Stimulated activated memory B cell treated with anti-CD40 and anti-IgM and Interleukin-4, amounts not matched to agents 10 μg/mL and 1 μg/mL and 100 μg/mL, for 72 hours (primary cell): ENCODE measurements around the gene TSC22D2.

Experiments
- ATAC-seq: fragments of 150-1000 bp; cut with Tn5 transposase; 2 replicates; pipeline ENCODE4 v1.10.0; 2021
- H3K27ac Mint-ChIP-seq: one replicate; pipeline ENCODE4 v1.8.0; 2022; ENCODE audit warnings: mild to moderate bottlenecking, mixed read lengths
- H3K27me3 Mint-ChIP-seq: one replicate; pipeline ENCODE4 v1.8.0; 2022; ENCODE audit warnings: mixed read lengths
- H3K36me3 Mint-ChIP-seq: one replicate; pipeline ENCODE4 v1.8.0; 2022; ENCODE audit warnings: mixed read lengths
- H3K4me1 Mint-ChIP-seq: one replicate; pipeline ENCODE4 v1.8.0; 2022; ENCODE audit warnings: mixed read lengths
- H3K4me3 Mint-ChIP-seq: one replicate; pipeline ENCODE4 v1.8.0; 2022; ENCODE audit warnings: mild to moderate bottlenecking, moderate library complexity, mixed read lengths
- H3K9me3 Mint-ChIP-seq: one replicate; pipeline ENCODE4 v1.8.0; 2022; ENCODE audit warnings: mixed read lengths

TSC22D2 gene

GRCh38 chr3:150408221-150409124, at the start of gene TSC22D2:
TSC22D2 (plus strand) TSS chr3:150408298; CDS start chr3:150409351, 1,053 bp downstream.
- H3K4me3 Mint-ChIP-seq, result peak within 1 kb of the TSS; percentile 83
- no peaks in the 10 kb centered on the region for H3K27me3 Mint-ChIP-seq
- H3K4me1 Mint-ChIP-seq, result peaks cover 25% of the 10 kb centered on the region
- ATAC-seq, result peak; percentile 91
- peaks cover 32% of the 10 kb centered on the region for H3K36me3 Mint-ChIP-seq
- no peaks in the 10 kb centered on the region for H3K9me3 Mint-ChIP-seq
- peak within 1 kb of the TSS; percentile 95 for H3K27ac Mint-ChIP-seq

- Mint-ChIP-seq H3K9me3 (no peaks in the 10 kb centered on the region), H3K4me1 (no peaks in the 10 kb centered on the region), H3K27ac (no peak overlapping the region)
Observed at GRCh38 chr3:150359381-150359780, 48.7 kb upstream of the TSC22D2 start.

GRCh38 chr3:150360966-150361365, 47.1 kb upstream of the TSC22D2 start:
- Mint-ChIP-seq H3K4me3 (no peak overlapping the region), H3K27me3 (no peaks in the 10 kb centered on the region), H3K9me3 (no peaks in the 10 kb centered on the region), H3K36me3 (no peaks in the 10 kb centered on the region), H3K27ac (no peak overlapping the region), H3K4me1 (peaks cover 6% of the 10 kb centered on the region)
- ATAC-seq, result no peak

More at GRCh38 chr3:150359381-150359780, 48.7 kb upstream of the TSC22D2 start:
- no peaks in the 10 kb centered on the region for H3K27me3 Mint-ChIP-seq
- H3K4me3 Mint-ChIP-seq, result no peak overlapping the region
- ATAC-seq, result no peak
- no peaks in the 10 kb centered on the region for H3K36me3 Mint-ChIP-seq

- Mint-ChIP-seq H3K4me3 (no peak overlapping the region), H3K4me1 (peaks cover 6% of the 10 kb centered on the region), H3K36me3 (no peaks in the 10 kb centered on the region), H3K27me3 (no peaks in the 10 kb centered on the region), H3K9me3 (no peaks in the 10 kb centered on the region), H3K27ac (no peak overlapping the region)
- ATAC-seq, result no peak
Observed at GRCh38 chr3:150362515-150363302, 45.4 kb upstream of the TSC22D2 start.

GRCh38 chr3:150363420-150363819, 44.7 kb upstream of the TSC22D2 start:
- ATAC-seq, result no peak
- H3K9me3 Mint-ChIP-seq, result no peaks in the 10 kb centered on the region
- H3K4me1 Mint-ChIP-seq, result peaks cover 6% of the 10 kb centered on the region
- no peak overlapping the region for H3K4me3 Mint-ChIP-seq
- no peak overlapping the region for H3K27ac Mint-ChIP-seq
- no peaks in the 10 kb centered on the region for H3K36me3 Mint-ChIP-seq
- H3K27me3 Mint-ChIP-seq, result no peaks in the 10 kb centered on the region

- Mint-ChIP-seq H3K4me1 (peaks cover 6% of the 10 kb centered on the region), H3K27me3 (no peaks in the 10 kb centered on the region), H3K9me3 (no peaks in the 10 kb centered on the region), H3K36me3 (no peaks in the 10 kb centered on the region), H3K27ac (peak overlapping the region; percentile 8), H3K4me3 (no peak overlapping the region)
- peak; percentile 86 for ATAC-seq
Observed at GRCh38 chr3:150365132-150365604, 42.9 kb upstream of the TSC22D2 start.

GRCh38 chr3:150367757-150368156, 40.3 kb upstream of the TSC22D2 start:
- H3K27ac Mint-ChIP-seq, result no peak overlapping the region
- H3K9me3 Mint-ChIP-seq, result no peaks in the 10 kb centered on the region
- H3K4me3 Mint-ChIP-seq, result no peak overlapping the region
- no peak for ATAC-seq
- peaks cover 11% of the 10 kb centered on the region for H3K4me1 Mint-ChIP-seq
- no peaks in the 10 kb centered on the region for H3K27me3 Mint-ChIP-seq
- H3K36me3 Mint-ChIP-seq, result no peaks in the 10 kb centered on the region

GRCh38 chr3:150370122-150370602, 37.9 kb upstream of the TSC22D2 start:
- no peaks in the 10 kb centered on the region for H3K9me3 Mint-ChIP-seq
- no peak overlapping the region for H3K4me3 Mint-ChIP-seq
- H3K27ac Mint-ChIP-seq, result no peak overlapping the region
- H3K27me3 Mint-ChIP-seq, result no peaks in the 10 kb centered on the region
- no peaks in the 10 kb centered on the region for H3K36me3 Mint-ChIP-seq
- ATAC-seq, result no peak
- peaks cover 17% of the 10 kb centered on the region for H3K4me1 Mint-ChIP-seq

GRCh38 chr3:150370999-150371398, 37.1 kb upstream of the TSC22D2 start:
- no peak overlapping the region for H3K27ac Mint-ChIP-seq
- no peak overlapping the region for H3K4me3 Mint-ChIP-seq

GRCh38 chr3:150371741-150372254, 36.3 kb upstream of the TSC22D2 start:
- H3K27me3 Mint-ChIP-seq, result no peaks in the 10 kb centered on the region
- H3K4me1 Mint-ChIP-seq, result peaks cover 14% of the 10 kb centered on the region
- no peaks in the 10 kb centered on the region for H3K9me3 Mint-ChIP-seq
- H3K27ac Mint-ChIP-seq, result no peak overlapping the region
- ATAC-seq, result no peak
- no peak overlapping the region for H3K4me3 Mint-ChIP-seq
- no peaks in the 10 kb centered on the region for H3K36me3 Mint-ChIP-seq

More at GRCh38 chr3:150370999-150371398, 37.1 kb upstream of the TSC22D2 start:
- Mint-ChIP-seq H3K27me3 (no peaks in the 10 kb centered on the region), H3K36me3 (no peaks in the 10 kb centered on the region), H3K9me3 (no peaks in the 10 kb centered on the region), H3K4me1 (peaks cover 14% of the 10 kb centered on the region)
- no peak for ATAC-seq

- H3K27me3 Mint-ChIP-seq, result no peaks in the 10 kb centered on the region
- H3K4me3 Mint-ChIP-seq, result no peak overlapping the region
- H3K4me1 Mint-ChIP-seq, result peaks cover 14% of the 10 kb centered on the region
- H3K27ac Mint-ChIP-seq, result no peak overlapping the region
- no peaks in the 10 kb centered on the region for H3K36me3 Mint-ChIP-seq
- H3K9me3 Mint-ChIP-seq, result no peaks in the 10 kb centered on the region
- no peak for ATAC-seq
Observed at GRCh38 chr3:150372320-150372719, 35.8 kb upstream of the TSC22D2 start.

- H3K27ac Mint-ChIP-seq, result no peak overlapping the region
- no peak overlapping the region for H3K4me3 Mint-ChIP-seq
- no peaks in the 10 kb centered on the region for H3K36me3 Mint-ChIP-seq
- peak; percentile 51 for ATAC-seq
- no peaks in the 10 kb centered on the region for H3K27me3 Mint-ChIP-seq
- no peaks in the 10 kb centered on the region for H3K9me3 Mint-ChIP-seq
- peaks cover 17% of the 10 kb centered on the region for H3K4me1 Mint-ChIP-seq
Observed at GRCh38 chr3:150372722-150373121, 35.4 kb upstream of the TSC22D2 start.

GRCh38 chr3:150373234-150373875, 34.7 kb upstream of the TSC22D2 start:
- H3K4me1 Mint-ChIP-seq, result peaks cover 21% of the 10 kb centered on the region
- peak overlapping the region; percentile 65 for H3K4me3 Mint-ChIP-seq
- no peak for ATAC-seq
- peak overlapping the region; percentile 81 for H3K27ac Mint-ChIP-seq
- H3K27me3 Mint-ChIP-seq, result no peaks in the 10 kb centered on the region
- no peaks in the 10 kb centered on the region for H3K36me3 Mint-ChIP-seq
- no peaks in the 10 kb centered on the region for H3K9me3 Mint-ChIP-seq

GRCh38 chr3:150374975-150375374, 33.1 kb upstream of the TSC22D2 start:
- no peak for ATAC-seq
- no peaks in the 10 kb centered on the region for H3K27me3 Mint-ChIP-seq
- peaks cover 21% of the 10 kb centered on the region for H3K4me1 Mint-ChIP-seq
- no peak overlapping the region for H3K27ac Mint-ChIP-seq
- H3K4me3 Mint-ChIP-seq, result no peak overlapping the region
- H3K9me3 Mint-ChIP-seq, result no peaks in the 10 kb centered on the region
- H3K36me3 Mint-ChIP-seq, result no peaks in the 10 kb centered on the region
